ENCODE data around the gene PKIB.
"Not testable (repeated sequence)": the region's sequence is repeated elsewhere in the genome, so short reads cannot be mapped to it uniquely, and the experiment has no call there.

PKIB gene

GRCh38 chr6:122621638-122622037, 11.4 kb downstream of the PKIB start:
- DNase-seq, result no peak

- no peak for DNase-seq
These were observed 12.3 kb downstream of the PKIB start for GRCh38 chr6:122622479-122622878.

GRCh38 chr6:122623279-122623678, 13.1 kb downstream of the PKIB start:
- DNase-seq, result no peak

GRCh38 chr6:122624853-122625252, 14.6 kb downstream of the PKIB start:
- no peak for DNase-seq

- DNase-seq, result no peak
These were observed 18.5 kb downstream of the PKIB start for GRCh38 chr6:122628714-122629113.

- DNase-seq, result no peak
These were observed 21.5 kb downstream of the PKIB start for GRCh38 chr6:122631571-122632249.

GRCh38 chr6:122640366-122640765, 30.2 kb downstream of the PKIB start:
- DNase-seq, result peak; percentile 17

GRCh38 chr6:122641819-122642218, 31.6 kb downstream of the PKIB start:
- no peak for DNase-seq

- not testable (repeated sequence) for DNase-seq
These were observed 32.4 kb downstream of the PKIB start for GRCh38 chr6:122642604-122643003.

- DNase-seq, result no peak
These were observed 35.1 kb downstream of the PKIB start for GRCh38 chr6:122645256-122645655.

- DNase-seq, result no peak
These were observed 37.6 kb downstream of the PKIB start for GRCh38 chr6:122647765-122648164.

GRCh38 chr6:122648726-122649125, 38.5 kb downstream of the PKIB start:
- DNase-seq, result no peak

- DNase-seq, result no peak
These were observed 39.5 kb downstream of the PKIB start for GRCh38 chr6:122649701-122650100.

GRCh38 chr6:122650403-122650802, 40.2 kb downstream of the PKIB start:
- DNase-seq, result no peak

GRCh38 chr6:122651031-122651430, 40.8 kb downstream of the PKIB start:
- DNase-seq, result no peak

GRCh38 chr6:122651604-122652003, 41.4 kb downstream of the PKIB start:
- DNase-seq, result no peak

- no peak for DNase-seq
These were observed 42.2 kb downstream of the PKIB start for GRCh38 chr6:122652431-122652830.

GRCh38 chr6:122653094-122653493, 42.9 kb downstream of the PKIB start:
- DNase-seq, result no peak

GRCh38 chr6:122654012-122654411, 43.8 kb downstream of the PKIB start:
- no peak for DNase-seq

GRCh38 chr6:122657601-122658000, 47.4 kb downstream of the PKIB start:
- no peak for DNase-seq

- no peak for DNase-seq
These were observed 50.1 kb downstream of the PKIB start for GRCh38 chr6:122660296-122660695.

- peak; percentile 66 for DNase-seq
These were observed 53.8 kb downstream of the PKIB start for GRCh38 chr6:122663981-122664380.

- no peak for DNase-seq
These were observed 55.7 kb downstream of the PKIB start for GRCh38 chr6:122665929-122666328.

- DNase-seq, result no peak
These were observed 56.2 kb downstream of the PKIB start for GRCh38 chr6:122666418-122666817.

- DNase-seq, result no peak
These were observed 59.2 kb downstream of the PKIB start for GRCh38 chr6:122669418-122669817.

Measured in MV-4-11 (cell line).